ENCODE results near the gene SPTB. TPM values are rescaled to one million over a fixed set of nuclear protein-coding genes. Genes with fewer than 3 reads are reported as not detected.

The SPTB gene
- total and polyA plus RNA-seq, 10 of the 15 experiments (the other 5 are each of a cell fraction or from before 2014, with no cell fraction given) = under 0.01 to 0.04 (median 0.02) TPM; not detected in 4

DNA sequence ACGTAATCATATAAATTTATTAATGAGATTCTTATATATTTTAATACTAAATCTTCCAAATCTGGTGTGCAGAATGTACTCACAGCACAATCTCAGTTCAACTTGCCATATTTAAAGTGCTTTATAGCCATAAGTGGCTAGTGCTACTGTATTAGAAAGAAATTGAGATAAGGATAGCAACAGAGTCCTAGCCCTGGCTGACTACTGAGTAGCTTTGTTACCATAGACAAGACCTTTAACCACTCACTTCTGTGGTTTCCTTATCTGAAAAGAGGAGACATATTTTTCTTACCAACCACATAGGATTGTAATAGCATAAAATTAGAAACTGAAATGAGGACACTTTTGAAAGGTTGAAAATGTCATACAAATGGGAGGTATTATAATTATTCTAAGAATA is 32.6 kb upstream of the SPTB start:
- WGBS (ENCODE audit: insufficient coverage, insufficient replicate concordance, low lambda C conversion rate, missing lambda C conversion rate) = 0% methylated on average over 1 of the region's 1 CpG

DNA sequence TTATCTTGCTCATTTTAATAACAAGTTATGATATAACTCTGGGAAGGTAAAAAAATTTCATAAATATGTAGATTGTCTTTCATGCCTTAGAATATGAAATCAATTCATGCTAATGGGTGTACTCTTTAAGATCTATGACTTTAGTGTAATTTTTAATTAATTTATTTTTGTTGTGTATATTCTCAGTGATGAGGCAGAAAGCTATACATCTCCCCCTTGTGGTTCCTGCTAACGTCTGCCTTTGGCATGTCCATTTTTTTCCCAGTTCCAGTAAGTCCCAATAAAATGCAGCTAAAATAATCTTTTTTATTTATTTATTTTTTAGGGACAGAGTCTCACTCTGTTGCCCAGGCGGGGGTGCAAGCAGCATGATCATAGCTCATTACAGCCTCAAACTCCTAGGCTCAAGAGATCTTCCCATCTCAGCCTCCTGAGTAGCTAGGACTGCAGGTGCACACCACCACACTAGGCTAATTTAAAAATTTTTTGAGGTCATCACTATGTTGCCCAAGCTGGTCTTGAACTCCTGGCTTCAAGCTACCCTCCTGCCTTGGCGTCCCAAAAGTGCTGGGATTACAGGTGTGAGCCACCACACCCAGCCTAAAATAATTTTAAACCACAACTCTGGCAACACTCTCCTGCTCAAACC is 31.3 kb upstream of the SPTB start:
- no peak overlapping the region for H3K9ac ChIP-seq (ENCODE audit: control insufficient read depth, insufficient read depth, low read length)
- H3K79me2 ChIP-seq (ENCODE audit: control insufficient read depth, insufficient read depth, low read length) = peaks cover 18% of the 10 kb centered on the region
- BruUV-seq (replicated peaks) = no TSS peak
- in situ Hi-C loops (cut with MboI) = no loop called here
- H3K27me3 ChIP-seq (replicated peaks in 1 of 2; ENCODE audit: control insufficient read depth in 2 of 2, insufficient read depth in 2 of 2, low read length in 1 of 2) = no peaks in the 10 kb centered on the region
- DNase-seq (ENCODE audit: low read depth, low spot score) = no peak
- H3K4me3 ChIP-seq = no peak overlapping the region
- TF ChIP-seq, protein P1, sequence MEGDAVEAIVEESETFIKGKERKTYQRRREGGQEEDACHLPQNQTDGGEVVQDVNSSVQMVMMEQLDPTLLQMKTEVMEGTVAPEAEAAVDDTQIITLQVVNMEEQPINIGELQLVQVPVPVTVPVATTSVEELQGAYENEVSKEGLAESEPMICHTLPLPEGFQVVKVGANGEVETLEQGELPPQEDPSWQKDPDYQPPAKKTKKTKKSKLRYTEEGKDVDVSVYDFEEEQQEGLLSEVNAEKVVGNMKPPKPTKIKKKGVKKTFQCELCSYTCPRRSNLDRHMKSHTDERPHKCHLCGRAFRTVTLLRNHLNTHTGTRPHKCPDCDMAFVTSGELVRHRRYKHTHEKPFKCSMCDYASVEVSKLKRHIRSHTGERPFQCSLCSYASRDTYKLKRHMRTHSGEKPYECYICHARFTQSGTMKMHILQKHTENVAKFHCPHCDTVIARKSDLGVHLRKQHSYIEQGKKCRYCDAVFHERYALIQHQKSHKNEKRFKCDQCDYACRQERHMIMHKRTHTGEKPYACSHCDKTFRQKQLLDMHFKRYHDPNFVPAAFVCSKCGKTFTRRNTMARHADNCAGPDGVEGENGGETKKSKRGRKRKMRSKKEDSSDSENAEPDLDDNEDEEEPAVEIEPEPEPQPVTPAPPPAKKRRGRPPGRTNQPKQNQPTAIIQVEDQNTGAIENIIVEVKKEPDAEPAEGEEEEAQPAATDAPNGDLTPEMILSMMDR (IDR thresholded peaks at IDR 0.05 in 2 of 3, conservative IDR thresholded peaks at IDR 0.05 in 1 of 3; ENCODE audit: control insufficient read depth in 2 of 3, extremely low read depth in 1 of 3, insufficient read depth in 1 of 3, low read depth in 3 of 3, low read length in 3 of 3) = peak; percentile 33 to 43 (median 37); a peak in 4 of 6 replicates
- TF ChIP-seq RAD21 (IDR thresholded peaks at IDR 0.05; ENCODE audit: insufficient read depth, low read depth, low read length) = peak; percentile 39
- TF ChIP-seq MEF2A (IDR thresholded peaks at IDR 0.05; ENCODE audit: insufficient read depth, low read depth, low read length) = no peak
- H3K9me3 ChIP-seq (replicated peaks; ENCODE audit: control insufficient read depth, insufficient read depth, low read length) = no peaks in the 10 kb centered on the region; the same call in 2 of the 3 replicates
- H3K36me3 ChIP-seq (ENCODE audit: control insufficient read depth in 2 of 2, insufficient read depth in 2 of 2, low read length in 1 of 2) = no peaks in the 10 kb centered on the region; a peak in 1 of 4 replicates
- ATAC-seq = no peak
- H4K20me1 ChIP-seq (ENCODE audit: control insufficient read depth, insufficient read depth) = no peaks in the 10 kb centered on the region
- FAIRE-seq = no peak
- peaks cover 3% of the 10 kb centered on the region; the same call in 1 of the 2 replicates for H3K4me1 ChIP-seq (ENCODE audit: control insufficient read depth, insufficient read depth, low read length)
- H3K4me2 ChIP-seq (ENCODE audit: control insufficient read depth, insufficient read depth) = no peak overlapping the region
- ChIA-PET SMC1A (ENCODE audit: uncharacterized antibody, unreplicated experiment) (interaction anchor here (0.6 to 2.6 kb wide), 6 partner anchors 11 to 455 kb away, joined by 3 to 12 read pairs (median 3); no protein-coding TSS in a partner anchor), CTCF (interaction anchor here (0.7 to 3.5 kb wide), 16 partner anchors 10 to 109 kb away, joined by 3 to 20 read pairs (median 4); no protein-coding TSS in a partner anchor), POLR2A (no interaction called here), RAD21 (ENCODE audit: unreplicated experiment) (interaction anchor here (0.6 to 1.8 kb wide), 7 partner anchors 13 to 238 kb away, joined by 3 to 8 read pairs (median 4); partner anchors contain the start of gene FNTB)
- 2% methylated on average over 3 of the region's 3 CpGs for WGBS (ENCODE audit: insufficient coverage, insufficient replicate concordance, low lambda C conversion rate, missing lambda C conversion rate)
- intact Hi-C loops (cut with micrococcal nuclease; ENCODE audit: unreplicated experiment) = no loop called here
- H2AFZ ChIP-seq (ENCODE audit: control insufficient read depth, low read depth, low read length) = no peak overlapping the region
- H3K27ac ChIP-seq (ENCODE audit: control insufficient read depth, insufficient read depth) = no peak overlapping the region

More for the DNA sequence above, 32.6 kb upstream of the SPTB start:
- no peak for DNase-seq (ENCODE audit: low read depth, low spot score)
- no peak overlapping the region for H3K4me3 ChIP-seq
- SMC1A ChIA-PET (ENCODE audit: uncharacterized antibody, unreplicated experiment) = no interaction called here
- intact Hi-C loops (cut with micrococcal nuclease; ENCODE audit: unreplicated experiment) = no loop called here
- no peak overlapping the region for H3K9ac ChIP-seq (ENCODE audit: control insufficient read depth, insufficient read depth, low read length)
- ATAC-seq = no peak
- H3K27ac ChIP-seq (ENCODE audit: control insufficient read depth, insufficient read depth) = no peak overlapping the region
- peak; percentile 45; the same call in 1 of the 2 replicates for TF ChIP-seq RUNX3 (IDR thresholded peaks at IDR 0.05; ENCODE audit: low read length)
- TF ChIP-seq MTA3 (IDR thresholded peaks at IDR 0.05; ENCODE audit: borderline replicate concordance, low read length) = no peak
- no peak overlapping the region for H3K4me2 ChIP-seq (ENCODE audit: control insufficient read depth, insufficient read depth)
- no peaks in the 10 kb centered on the region for H4K20me1 ChIP-seq (ENCODE audit: control insufficient read depth, insufficient read depth)
- no peak for FAIRE-seq
- POLR2A ChIA-PET = no interaction called here
- RAD21 ChIA-PET (ENCODE audit: unreplicated experiment) = interaction anchor here (1.0 kb wide), 1 partner anchor 41 kb away, joined by 4 read pairs; no protein-coding TSS in a partner anchor
- BruUV-seq (replicated peaks) = no TSS peak
- no peaks in the 10 kb centered on the region; the same call in 2 of the 3 replicates for H3K9me3 ChIP-seq (replicated peaks; ENCODE audit: control insufficient read depth, insufficient read depth, low read length)
- no peaks in the 10 kb centered on the region; a peak in 1 of 4 replicates for H3K36me3 ChIP-seq (ENCODE audit: control insufficient read depth in 2 of 2, insufficient read depth in 2 of 2, low read length in 1 of 2)
- no peak overlapping the region for H2AFZ ChIP-seq (ENCODE audit: control insufficient read depth, low read depth, low read length)
- peaks cover 5% of the 10 kb centered on the region; the same call in 1 of the 2 replicates for H3K4me1 ChIP-seq (ENCODE audit: control insufficient read depth, insufficient read depth, low read length)
- H3K27me3 ChIP-seq (replicated peaks in 1 of 2; ENCODE audit: control insufficient read depth in 2 of 2, insufficient read depth in 2 of 2, low read length in 1 of 2) = no peaks in the 10 kb centered on the region
- CTCF ChIA-PET = interaction anchor here (2.6 to 3.5 kb wide), 2 partner anchors 20 to 89 kb away, joined by 15 to 20 read pairs; no protein-coding TSS in a partner anchor
- H3K79me2 ChIP-seq (ENCODE audit: control insufficient read depth, insufficient read depth, low read length) = peaks cover 30% of the 10 kb centered on the region
- in situ Hi-C loops (cut with MboI) = no loop called here
